GM10266 (cell line): Measurements from ENCODE around the gene KLK7.
"Not testable (repeated sequence)": the region's sequence is repeated elsewhere in the genome, so short reads cannot be mapped to it uniquely, and the experiment has no call there.

Experiments
- DNase-seq: peaks from one replicate; pipeline ENCODE4 v3.0.0; 2012; ENCODE audit errors: extremely low spot score
- TF ChIP-seq, protein P1 (sequence below): IDR thresholded peaks from 2 replicates; pipeline ENCODE4 v1.5.1; 2012; ENCODE audit warnings: mild to moderate bottlenecking, low read depth; ENCODE audit not compliant: control insufficient read depth, insufficient read depth; ENCODE audit errors: missing control alignments

KLK7 gene

DNA sequence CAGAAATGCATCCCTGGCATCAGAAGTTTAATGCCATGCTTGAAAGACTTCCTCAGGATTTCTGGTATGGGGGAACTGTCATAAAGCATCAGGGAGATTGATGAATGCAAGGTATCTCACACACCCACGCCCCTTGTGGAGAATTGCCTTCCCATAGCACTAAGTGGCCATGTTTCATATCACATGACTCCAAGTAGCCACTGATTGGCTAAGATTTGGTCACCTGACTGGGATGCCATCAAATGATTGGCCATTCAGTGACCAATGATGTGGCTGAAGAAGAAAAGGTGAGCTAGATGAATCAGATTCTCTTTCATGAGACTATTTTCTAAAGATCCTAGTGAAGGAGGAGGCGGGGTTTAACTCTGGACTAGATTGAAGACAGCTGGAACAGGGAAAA, 10.4 kb upstream of the KLK7 start:
- DNase-seq: no peak

DNA sequence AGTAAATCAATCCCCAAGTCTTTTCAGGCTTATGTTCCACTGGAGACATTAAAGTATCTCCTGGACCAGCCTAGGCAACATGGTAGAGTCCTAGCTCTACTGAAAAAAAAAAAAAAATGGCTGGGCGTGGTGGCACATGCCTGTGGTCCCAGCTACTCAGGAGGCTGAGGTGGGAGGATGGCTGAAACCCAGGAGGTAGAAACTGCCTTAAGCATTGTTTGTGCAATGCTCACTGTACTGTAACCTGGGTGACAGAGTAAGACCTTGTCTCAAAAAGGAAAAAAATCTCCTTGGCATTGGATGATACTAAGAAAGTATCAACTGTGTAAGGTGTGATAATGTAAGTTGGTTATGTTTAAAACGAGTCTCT, 8.9 kb upstream of the KLK7 start:
- DNase-seq: no peak
- TF ChIP-seq, protein P1, sequence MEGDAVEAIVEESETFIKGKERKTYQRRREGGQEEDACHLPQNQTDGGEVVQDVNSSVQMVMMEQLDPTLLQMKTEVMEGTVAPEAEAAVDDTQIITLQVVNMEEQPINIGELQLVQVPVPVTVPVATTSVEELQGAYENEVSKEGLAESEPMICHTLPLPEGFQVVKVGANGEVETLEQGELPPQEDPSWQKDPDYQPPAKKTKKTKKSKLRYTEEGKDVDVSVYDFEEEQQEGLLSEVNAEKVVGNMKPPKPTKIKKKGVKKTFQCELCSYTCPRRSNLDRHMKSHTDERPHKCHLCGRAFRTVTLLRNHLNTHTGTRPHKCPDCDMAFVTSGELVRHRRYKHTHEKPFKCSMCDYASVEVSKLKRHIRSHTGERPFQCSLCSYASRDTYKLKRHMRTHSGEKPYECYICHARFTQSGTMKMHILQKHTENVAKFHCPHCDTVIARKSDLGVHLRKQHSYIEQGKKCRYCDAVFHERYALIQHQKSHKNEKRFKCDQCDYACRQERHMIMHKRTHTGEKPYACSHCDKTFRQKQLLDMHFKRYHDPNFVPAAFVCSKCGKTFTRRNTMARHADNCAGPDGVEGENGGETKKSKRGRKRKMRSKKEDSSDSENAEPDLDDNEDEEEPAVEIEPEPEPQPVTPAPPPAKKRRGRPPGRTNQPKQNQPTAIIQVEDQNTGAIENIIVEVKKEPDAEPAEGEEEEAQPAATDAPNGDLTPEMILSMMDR: no peak

More for the DNA sequence above, 10.4 kb upstream of the KLK7 start:
- TF ChIP-seq, protein P1: no peak

DNA sequence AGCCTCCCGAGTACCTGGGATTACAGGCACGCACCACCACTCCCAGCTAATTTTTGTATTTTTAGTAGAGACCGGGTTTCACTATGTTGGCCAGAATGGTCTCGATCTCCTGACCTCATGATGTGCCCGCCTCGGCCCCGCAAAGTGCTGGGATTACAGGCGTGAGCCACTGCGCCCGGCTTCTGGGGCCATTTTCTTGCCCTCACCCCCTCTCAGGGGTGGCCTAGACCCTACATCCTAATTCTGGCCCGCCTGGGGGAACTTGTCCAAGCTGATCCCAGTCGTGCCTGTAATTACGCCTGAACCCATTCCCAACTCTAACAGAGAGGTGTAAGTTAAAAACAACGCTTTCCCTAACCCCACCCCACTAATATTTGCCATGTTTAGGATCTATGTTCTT, 699 bp upstream of the KLK7 start:
- DNase-seq: not testable (repeated sequence)

DNA sequence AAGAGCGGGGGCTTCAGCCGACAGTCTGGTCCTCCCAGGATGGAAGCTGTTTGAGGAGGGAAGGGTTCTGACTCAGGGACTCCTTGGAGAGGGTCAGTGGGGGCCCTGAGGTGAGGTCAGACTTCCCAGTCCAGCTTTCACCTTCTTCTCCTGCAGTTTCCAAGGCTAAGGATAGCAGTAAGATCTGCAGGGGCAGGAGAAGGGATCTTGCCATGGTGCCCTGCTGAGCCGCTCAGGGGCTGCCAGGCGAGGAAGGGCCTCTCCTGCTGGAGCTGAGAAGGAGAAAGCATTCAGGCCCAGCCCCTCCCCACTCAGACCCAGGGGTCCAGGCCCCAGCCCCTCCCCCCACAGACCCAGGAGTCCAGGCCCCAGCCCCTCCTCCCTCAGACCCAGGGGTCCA, 1.5 kb downstream of the KLK7 start:
- TF ChIP-seq, protein P1: no peak
- DNase-seq: no peak

DNA sequence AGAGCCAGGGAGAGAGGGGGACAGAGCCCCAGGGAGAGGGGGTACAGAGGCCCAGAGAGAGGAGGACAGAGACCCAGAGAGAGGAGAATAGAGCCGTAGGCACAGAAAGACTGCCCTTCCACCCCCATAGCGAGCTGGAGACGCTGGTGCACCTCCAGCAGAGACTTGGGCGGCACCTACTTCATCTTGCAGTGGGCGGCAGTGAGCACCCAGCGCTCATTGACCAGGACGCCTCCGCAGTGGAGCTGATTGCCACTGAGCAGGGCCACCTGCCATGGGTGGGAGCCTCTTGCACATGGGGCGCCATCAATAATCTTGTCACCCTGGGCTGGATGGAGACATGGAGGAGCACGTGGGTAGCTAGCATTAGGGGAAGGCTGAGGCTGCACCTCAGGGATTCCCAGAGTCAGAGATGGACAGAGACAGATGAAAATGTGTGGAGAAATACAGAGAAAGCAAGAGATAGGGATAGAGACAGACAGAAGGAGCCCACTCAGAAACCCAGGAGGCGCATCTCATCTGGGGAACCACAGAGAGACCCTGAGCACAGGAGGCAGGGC, 2.0 kb downstream of the KLK7 start:
- no peak for DNase-seq
- TF ChIP-seq, protein P1: no peak

DNA sequence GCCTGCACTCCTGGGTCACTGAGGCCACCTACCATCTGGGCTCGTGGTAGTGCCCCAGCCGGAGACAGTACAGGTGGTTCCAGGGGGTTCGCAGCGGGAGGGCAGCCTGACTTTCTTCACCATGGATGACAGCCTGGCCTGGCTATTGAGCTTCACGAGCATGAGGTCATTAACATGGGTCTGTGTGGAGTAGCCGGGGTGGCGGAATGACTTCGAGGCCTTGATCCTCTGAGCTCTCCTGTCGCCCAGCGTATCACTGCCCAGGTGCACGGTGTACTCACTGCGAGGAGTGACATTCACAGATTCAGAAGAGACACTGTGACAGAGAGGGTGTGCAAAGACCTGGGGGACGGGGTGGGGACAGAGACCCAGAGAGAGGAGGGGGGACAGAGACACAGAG, 3.5 kb downstream of the KLK7 start:
- DNase-seq: no peak
- TF ChIP-seq, protein P1: no peak

DNA sequence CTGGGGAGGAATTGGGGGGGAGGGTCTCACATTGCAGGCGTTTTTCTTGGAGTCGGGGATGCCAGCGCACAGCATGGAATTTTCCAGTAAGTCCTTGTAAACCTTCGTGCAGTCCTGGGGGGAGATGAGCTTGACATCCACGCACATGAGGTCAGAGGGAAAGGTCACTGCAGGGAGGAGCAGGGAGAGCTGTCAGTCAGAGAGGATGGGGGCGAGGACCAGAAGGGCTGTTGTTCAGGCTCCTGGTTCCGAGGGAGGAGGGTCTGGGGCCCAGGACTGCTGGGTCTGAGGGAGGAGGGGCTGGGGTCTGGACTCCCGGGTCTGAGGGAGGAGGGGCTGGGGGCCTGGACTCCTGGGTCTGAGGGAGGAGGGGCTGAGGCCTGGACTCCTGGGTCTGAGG, 4.0 kb downstream of the KLK7 start:
- DNase-seq: no peak

More for the DNA sequence above, 4.0 kb downstream of the KLK7 start:
- TF ChIP-seq, protein P1: no peak
